GM12878 (cell line): ENCODE data around the gene TDRD9. TPM values are rescaled to one million over a fixed set of nuclear protein-coding genes. Genes with fewer than 3 reads are reported as not detected.

ENCODE experiments used
- ATAC-seq: fragments of 200-7000 bp; cut with Tn5 transposase; 3 replicates; pipeline ENCODE4 v1.9.1; 2020; ENCODE audit warnings: mild to moderate bottlenecking, moderate library complexity
- BruUV-seq: library from RNA; stranded (reverse); fragments of 400-500 nt; replicated peaks from 2 replicates; lab custom pipeline; 2021; lab: Mats Ljungman, UMichigan
- CTCF ChIA-PET: fragments of 300-600 bp; sonication (Branson Sonifier 250); formaldehyde crosslinking; extraction: SDS; loops from one replicate; lab custom pipeline; 2021; ENCODE audit warnings: inconsistent platforms; lab: Yijun Ruan, JAX
- POLR2A ChIA-PET: fragments of 350-600 bp; formaldehyde crosslinking; extraction: SDS; loops from one replicate; lab custom pipeline; 2021; ENCODE audit warnings: inconsistent platforms; lab: Charles Lee
- RAD21 ChIA-PET: fragments of 300-600 bp; sonication (Branson Sonifier 250); formaldehyde crosslinking; loops from one replicate; lab custom pipeline; 2023; ENCODE audit warnings: antibody characterized with exemption; ENCODE audit not compliant: unreplicated experiment; lab: Charles Lee
- SMC1A ChIA-PET: fragments of 300-600 bp; sonication (Branson Sonifier 250); formaldehyde crosslinking; loops from one replicate; lab custom pipeline; 2023; ENCODE audit not compliant: unreplicated experiment, uncharacterized antibody; lab: Charles Lee
- DNase-seq: peaks from one replicate; pipeline ENCODE4 v3.0.0-alpha.2; 2011; ENCODE audit warnings: low read depth, low spot score
- FAIRE-seq: peaks from 3 replicates; lab custom pipeline; 2011; peaks lifted over from hg19 to GRCh38; lab: Jason Lieb, UNC
- H2AFZ ChIP-seq: 2 replicates; pipeline ENCODE4 v1.6.0; 2011; ENCODE audit warnings: low read depth, low read length, control low read depth; ENCODE audit not compliant: control insufficient read depth
- H3K27ac ChIP-seq: 2 replicates; pipeline ENCODE4 v1.5.1; 2011; ENCODE audit warnings: control low read depth; ENCODE audit not compliant: control insufficient read depth, insufficient read depth
- H3K27me3 ChIP-seq, 2 experiments: replicated peaks in 1 of 2; 2 replicates each; pipeline versions ENCODE4 v1.6.0 to v1.6.1; 2011; ENCODE audit warnings: low read length in 1 of 2; ENCODE audit not compliant: control insufficient read depth in 2 of 2, insufficient read depth in 2 of 2
- H3K36me3 ChIP-seq, 2 experiments: 2 replicates each; pipeline ENCODE4 v1.5.1; 2011; ENCODE audit warnings: low read length in 1 of 2; ENCODE audit not compliant: control insufficient read depth in 2 of 2, insufficient read depth in 2 of 2
- H3K4me1 ChIP-seq: 2 replicates; pipeline ENCODE4 v1.6.1; 2011; ENCODE audit warnings: mild to moderate bottlenecking, low read length, moderate library complexity, mixed read lengths; ENCODE audit not compliant: control insufficient read depth, insufficient read depth
- H3K4me2 ChIP-seq: 2 replicates; pipeline ENCODE4 v1.6.0; 2011; ENCODE audit warnings: control low read depth; ENCODE audit not compliant: control insufficient read depth, insufficient read depth
- H3K4me3 ChIP-seq: fragments of 200-600 bp; sonication (generic); 2 replicates; pipeline ENCODE4 v1.5.1; 2016
- H3K79me2 ChIP-seq: 2 replicates; pipeline ENCODE4 v1.6.0; 2011; ENCODE audit warnings: low read length; ENCODE audit not compliant: control insufficient read depth, insufficient read depth
- H3K9ac ChIP-seq: 2 replicates; pipeline ENCODE4 v1.8.0; 2011; ENCODE audit warnings: low read length, control low read depth, mixed read lengths; ENCODE audit not compliant: control insufficient read depth, insufficient read depth
- H3K9me3 ChIP-seq: replicated peaks from 3 replicates; pipeline ENCODE4 v1.5.1; 2011; ENCODE audit warnings: mild to moderate bottlenecking, low read length; ENCODE audit not compliant: control insufficient read depth, insufficient read depth
- H4K20me1 ChIP-seq: 2 replicates; pipeline ENCODE4 v1.6.0; 2011; ENCODE audit not compliant: control insufficient read depth, insufficient read depth
- CEBPB ChIP-seq, 2 experiments: fragments of 150-350 bp in 1 of 2; IDR thresholded peaks; 2 replicates each; pipeline ENCODE4 v1.6.1; 2012 to 2014; ENCODE audit warnings: low read depth in 2 of 2, low read length in 2 of 2, borderline replicate concordance in 1 of 2, inconsistent platforms in 1 of 2
- KLF5 ChIP-seq: fragments of 450-650 bp; IDR thresholded peaks from 2 replicates; pipeline ENCODE4 v1.6.1; 2014; ENCODE audit warnings: mild to moderate bottlenecking; ENCODE audit not compliant: partially characterized antibody
- NFYA ChIP-seq: IDR thresholded peaks from 2 replicates; pipeline ENCODE4 v1.6.1; 2011; ENCODE audit warnings: low read depth, mild to moderate bottlenecking, low read length, improper control_type of control experiment, borderline replicate concordance
- RBBP5 ChIP-seq: fragments of 200-600 bp; sonication (generic); conservative IDR thresholded peaks from 2 replicates; pipeline ENCODE4 v1.6.1; 2016
- SREBF1 ChIP-seq: IDR thresholded peaks from 2 replicates; pipeline ENCODE4 v1.6.1; 2012; ENCODE audit warnings: mild to moderate bottlenecking, low read length
- SUZ12 ChIP-seq: fragments of 200-600 bp; sonication (generic); IDR thresholded peaks from one replicate; pipeline ENCODE4 v1.6.1; 2018; ENCODE audit warnings: antibody characterized with exemption, mild to moderate bottlenecking; ENCODE audit not compliant: unreplicated experiment
- WGBS: methylation state at CpG from one replicate; pipeline ENCODE4 v1.1.6; 2016; ENCODE audit warnings: low lambda C conversion rate; ENCODE audit not compliant: insufficient replicate concordance, insufficient coverage; ENCODE audit errors: missing lambda C conversion rate; 5-methylcytosine and 5-hydroxymethylcytosine counted together
- in situ Hi-C: fragments of 300-500 bp; cut with MboI; formaldehyde crosslinking; loops from 9 replicates; pipeline ENCODE4 v1.14.3; 2018; ENCODE audit warnings: mixed read lengths
- intact Hi-C: fragments of 100-400 bp; cut with micrococcal nuclease; formaldehyde crosslinking; loops from one replicate; pipeline ENCODE4 v1.14.2; 2022; ENCODE audit not compliant: unreplicated experiment
- polyA plus RNA-seq, 11 experiments: library from polyadenylated mRNA; depleted of rRNA in 4 of 11; unstranded in 6 of 11; stranded (reverse) in 5 of 11; fragments of >200 nt; fragmentation: Nextera tagmentation in 4 of 11; fragmentation: Illumina TruSeq in 1 of 11; extraction: Ambion mirVana in 4 of 11; extraction: Trizol in 1 of 11; gene quantifications; 1 replicate in 1 of 11; 2 replicates in 10 of 11; pipeline versions ENCODE4 v1.2.1 to v1.2.3, GENCODE V29; 2011 to 2016; ENCODE audit warnings: inconsistent platforms in 2 of 11, missing spikeins in 2 of 11, low read depth in 1 of 11
- total RNA-seq, 4 experiments: library from RNA; depleted of rRNA in 3 of 4; stranded (reverse); fragments of >200 nt in 3 of 4; fragmentation: Illumina TruSeq in 1 of 4; extraction: Trizol in 1 of 4; gene quantifications; 2 replicates each; pipeline versions ENCODE4 v1.2.1 to v1.2.3, GENCODE V29; 2013 to 2021
- TF ChIP-seq, protein P1 (sequence below): IDR thresholded peaks from 2 replicates; pipeline ENCODE4 v1.6.1; 2011; ENCODE audit warnings: borderline replicate concordance, low read depth, mild to moderate bottlenecking, moderate library complexity, mixed read lengths, low read length; ENCODE audit not compliant: insufficient read depth; ENCODE audit errors: extremely low read length

The TDRD9 gene
- total and polyA plus RNA-seq, 10 of the 15 experiments (the other 5 are each of a cell fraction or from before 2014, with no cell fraction given) = 0.12 TPM; not detected in 9

DNA sequence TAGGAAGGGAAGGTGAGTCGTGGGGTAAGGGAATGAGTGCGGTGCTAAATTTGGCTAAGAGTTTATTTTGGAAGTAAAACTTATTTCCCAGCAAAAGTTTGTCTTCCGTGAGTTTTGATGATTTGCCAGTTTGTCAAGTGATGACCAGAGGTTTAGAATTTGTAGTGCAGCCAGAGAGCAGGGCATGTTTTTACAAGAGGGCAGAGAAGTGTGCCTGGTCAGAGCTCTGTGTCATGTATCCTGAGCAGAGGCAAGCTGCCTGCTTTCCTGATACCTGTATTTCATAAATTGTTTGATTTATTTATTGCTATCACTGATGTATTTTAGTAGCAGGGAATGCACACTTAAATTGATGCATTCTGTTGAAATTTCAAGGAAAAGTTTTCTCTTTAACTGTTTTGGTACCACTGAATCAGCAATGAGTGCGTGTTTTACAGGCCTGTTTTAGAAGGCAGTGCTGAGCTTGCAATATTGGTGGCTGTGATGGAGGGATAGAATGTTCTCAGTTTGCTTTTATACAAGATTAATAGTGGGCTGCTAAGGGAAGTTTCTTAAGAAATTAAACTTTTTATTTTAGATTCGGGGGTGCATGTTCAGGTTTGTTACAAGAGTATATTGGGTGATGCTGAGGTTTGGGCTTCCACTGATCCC is 33.8 kb downstream of the TDRD9 start:
- BruUV-seq = no TSS peak
- no peaks in the 10 kb centered on the region for H4K20me1 ChIP-seq
- ChIA-PET CTCF (interaction anchor here (0.6 kb wide), 1 partner anchor 461 kb away, joined by 4 read pairs; no protein-coding TSS in a partner anchor), POLR2A (no interaction called here), RAD21 (no interaction called here), SMC1A (no interaction called here)
- H3K27ac ChIP-seq = no peak overlapping the region
- H3K79me2 ChIP-seq = no peaks in the 10 kb centered on the region
- H3K4me2 ChIP-seq = no peak overlapping the region
- in situ Hi-C loops = no loop called here
- no peaks in the 10 kb centered on the region for H3K9me3 ChIP-seq
- ATAC-seq (no peak), FAIRE-seq (no peak), DNase-seq (no peak)
- no peaks in the 10 kb centered on the region; a peak in 2 of 4 replicates for H3K27me3 ChIP-seq
- H2AFZ ChIP-seq = no peak overlapping the region
- H3K9ac ChIP-seq = no peak overlapping the region
- WGBS = 48% methylated on average over 5 of the region's 5 CpGs
- no peak overlapping the region for H3K4me3 ChIP-seq
- no peaks in the 10 kb centered on the region for H3K4me1 ChIP-seq
- TF ChIP-seq RBBP5 = no peak
- no peak for TF ChIP-seq KLF5
- no peak for TF ChIP-seq CEBPB (IDR thresholded peaks at IDR 0.05; ENCODE audit: borderline replicate concordance in 1 of 2, low read depth in 2 of 2, low read length in 2 of 2)
- no peak for TF ChIP-seq SUZ12
- no peak for TF ChIP-seq NFYA
- TF ChIP-seq, protein P1, sequence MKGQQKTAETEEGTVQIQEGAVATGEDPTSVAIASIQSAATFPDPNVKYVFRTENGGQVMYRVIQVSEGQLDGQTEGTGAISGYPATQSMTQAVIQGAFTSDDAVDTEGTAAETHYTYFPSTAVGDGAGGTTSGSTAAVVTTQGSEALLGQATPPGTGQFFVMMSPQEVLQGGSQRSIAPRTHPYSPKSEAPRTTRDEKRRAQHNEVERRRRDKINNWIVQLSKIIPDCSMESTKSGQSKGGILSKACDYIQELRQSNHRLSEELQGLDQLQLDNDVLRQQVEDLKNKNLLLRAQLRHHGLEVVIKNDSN = no peak
- TF ChIP-seq SREBF1 = no peak
- intact Hi-C loops = no loop called here
- no peaks in the 10 kb centered on the region for H3K36me3 ChIP-seq
